22Rv1 (cell line): Measurements from ENCODE around the gene PAM16.

Source experiments
- ZFX ChIP-seq: fragments of 450-650 bp; IDR thresholded peaks from 2 replicates; pipeline ENCODE4 v1.6.1; 2017; ENCODE audit warnings: antibody characterized with exemption, borderline replicate concordance
- TF ChIP-seq, protein P1 (sequence below): fragments of 450-650 bp; IDR thresholded peaks from 2 replicates; pipeline ENCODE4 v1.5.1; 2017; ENCODE audit warnings: mild to moderate bottlenecking

DNA sequence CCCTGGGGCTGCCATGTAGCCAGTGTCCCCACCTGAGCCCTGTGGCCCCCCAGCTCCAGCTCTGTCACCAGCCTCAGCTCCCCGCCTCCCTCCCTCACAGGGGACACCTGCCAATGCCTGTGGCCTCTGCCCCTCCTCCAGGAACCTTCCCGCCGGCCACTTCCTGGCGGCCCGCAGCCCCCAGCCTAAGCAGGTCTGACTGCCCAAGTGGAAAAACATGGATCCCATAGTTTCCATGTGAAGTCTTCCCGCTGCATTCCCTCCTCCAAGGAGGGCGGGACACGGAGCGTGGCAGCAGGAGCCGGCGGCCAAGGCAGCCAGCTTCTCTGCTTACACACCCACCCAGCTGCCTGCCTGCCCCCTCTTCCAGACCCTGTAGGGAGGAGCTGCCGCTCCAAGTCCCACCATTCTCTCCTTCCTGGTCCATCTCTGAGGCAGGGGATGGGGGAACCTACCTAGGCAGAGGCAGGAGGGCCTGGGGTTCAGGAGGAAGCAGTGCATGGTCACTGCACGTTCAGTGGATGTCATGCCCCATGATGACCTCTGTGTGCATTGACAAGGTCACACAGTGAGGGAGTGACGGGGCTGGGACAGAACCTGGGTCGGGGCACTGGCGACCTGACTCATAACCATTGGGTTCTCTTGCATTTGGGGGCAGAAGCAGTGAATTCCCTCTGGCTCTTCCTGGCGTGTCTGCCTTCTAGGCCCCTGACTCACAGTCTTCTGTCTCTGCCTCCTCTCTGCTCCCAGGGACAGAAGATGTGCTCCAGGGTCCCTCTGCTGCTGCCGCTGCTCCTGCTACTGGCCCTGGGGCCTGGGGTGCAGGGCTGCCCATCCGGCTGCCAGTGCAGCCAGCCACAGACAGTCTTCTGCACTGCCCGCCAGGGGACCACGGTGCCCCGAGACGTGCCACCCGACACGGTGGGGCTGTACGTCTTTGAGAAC is 29.3 kb upstream of the PAM16 start:
- TF ChIP-seq, protein P1, sequence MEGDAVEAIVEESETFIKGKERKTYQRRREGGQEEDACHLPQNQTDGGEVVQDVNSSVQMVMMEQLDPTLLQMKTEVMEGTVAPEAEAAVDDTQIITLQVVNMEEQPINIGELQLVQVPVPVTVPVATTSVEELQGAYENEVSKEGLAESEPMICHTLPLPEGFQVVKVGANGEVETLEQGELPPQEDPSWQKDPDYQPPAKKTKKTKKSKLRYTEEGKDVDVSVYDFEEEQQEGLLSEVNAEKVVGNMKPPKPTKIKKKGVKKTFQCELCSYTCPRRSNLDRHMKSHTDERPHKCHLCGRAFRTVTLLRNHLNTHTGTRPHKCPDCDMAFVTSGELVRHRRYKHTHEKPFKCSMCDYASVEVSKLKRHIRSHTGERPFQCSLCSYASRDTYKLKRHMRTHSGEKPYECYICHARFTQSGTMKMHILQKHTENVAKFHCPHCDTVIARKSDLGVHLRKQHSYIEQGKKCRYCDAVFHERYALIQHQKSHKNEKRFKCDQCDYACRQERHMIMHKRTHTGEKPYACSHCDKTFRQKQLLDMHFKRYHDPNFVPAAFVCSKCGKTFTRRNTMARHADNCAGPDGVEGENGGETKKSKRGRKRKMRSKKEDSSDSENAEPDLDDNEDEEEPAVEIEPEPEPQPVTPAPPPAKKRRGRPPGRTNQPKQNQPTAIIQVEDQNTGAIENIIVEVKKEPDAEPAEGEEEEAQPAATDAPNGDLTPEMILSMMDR, result no peak
- TF ChIP-seq ZFX, result no peak
